Pancreas (tissue), 10 donors: ENCODE measurements around the gene ANKS1B. TPM values are rescaled to one million over a fixed set of nuclear protein-coding genes. Genes with fewer than 3 reads are reported as not detected.

Experiments used
- ATAC-seq, 4 donors: fragments of 200-7000 bp; cut with Tn5 transposase; one replicate each; pipeline versions ENCODE4 v1.8.0 to v1.9.1; 2020; ENCODE audit warnings: mild to moderate bottlenecking in 4 of 4, moderate library complexity in 4 of 4
- DNase-seq, 6 donors: peaks; one replicate each; pipeline ENCODE4 v3.0.0-alpha.2; 2020
- FAIRE-seq: peaks from 2 replicates; lab custom pipeline; 2012; peaks lifted over from hg19 to GRCh38; lab: Jason Lieb, UNC
- H3K27ac ChIP-seq, 4 donors: fragments of 200-600 bp; sonication (generic); 1 replicate in 3 of 4; 2 replicates in 1 of 4; pipeline versions ENCODE4 v1.5.0 to v1.8.0; 2020
- H3K27me3 ChIP-seq, 4 donors: fragments of 200-600 bp; one replicate each; pipeline ENCODE4 v1.8.0; 2021
- H3K36me3 ChIP-seq, 3 donors: fragments of 200-600 bp; sonication (generic) in 1 of 3; one replicate each; pipeline versions ENCODE4 v1.5.0 to v1.8.0; 2020 to 2021
- H3K4me1 ChIP-seq, 3 donors: fragments of 200-600 bp; one replicate each; pipeline ENCODE4 v1.8.0; 2021
- H3K4me3 ChIP-seq, 4 donors: fragments of 200-600 bp; sonication (generic) in 2 of 4; one replicate each; pipeline versions ENCODE4 v1.5.0 to v1.8.0; 2020 to 2021
- H3K9me3 ChIP-seq, 4 donors: fragments of 200-600 bp; one replicate each; pipeline ENCODE4 v1.8.0; 2021
- WGBS, 2 donors: extraction: QIAGEN DNeasy Blood & Tissue Kit; methylation state at CpG; one replicate each; pipeline ENCODE4 v1.1.7; 2013; 5-methylcytosine and 5-hydroxymethylcytosine counted together
- intact Hi-C, 3 donors: fragments of 100-400 bp; cut with DNase I; formaldehyde crosslinking; loops; one replicate each; pipeline versions ENCODE4 v1.11.1 to v1.14.2; 2022
- polyA plus RNA-seq, 2 donors: library from polyadenylated mRNA; stranded (reverse); fragments of 200-250 nt; gene quantifications; one replicate each; pipeline ENCODE4 v1.2.3, GENCODE V29; 2013
- total RNA-seq, 6 donors: library from RNA; stranded (reverse); fragmentation: NEBNext Ultra II Directional in 4 of 6; extraction: Animal tissue kit (Norgen Biotek cat#: 25700) in 4 of 6; gene quantifications; one replicate each; pipeline versions ENCODE4 v1.2.1 to v1.2.4, GENCODE V29; 2021 to 2023
- TF ChIP-seq, protein P1 (sequence below), 4 donors: fragments of 200-600 bp; sonication (generic) in 3 of 4; IDR thresholded peaks; one replicate each; pipeline versions ENCODE4 v1.5.0 to v1.8.0; 2021; ENCODE audit warnings: antibody characterized with exemption in 4 of 4
- donor health status: healthy with polysubstance abuse.
- donor health status: DM: no; HTN: no; CAD: no; lungs with moderate emphysema.
- donor health status: DM: no; HTN: no; CAD: no.
- donor health status: control.
- donor health status: control.
- donor health status: Bipolar disorder and iron deficiency.
- donor health status: DM: yes; HTN: yes; CAD: no.
- donor health status: DM: no; HTN: no; CAD: no.
- donor health status: DM: no; HTN: no; CAD: no.
- donor health status: DM: yes; HTN: yes; CAD: no.

ANKS1B gene
- total and polyA plus RNA-seq, 8 donors, result 0.49 to 3.2 (median 1.9) TPM

DNA sequence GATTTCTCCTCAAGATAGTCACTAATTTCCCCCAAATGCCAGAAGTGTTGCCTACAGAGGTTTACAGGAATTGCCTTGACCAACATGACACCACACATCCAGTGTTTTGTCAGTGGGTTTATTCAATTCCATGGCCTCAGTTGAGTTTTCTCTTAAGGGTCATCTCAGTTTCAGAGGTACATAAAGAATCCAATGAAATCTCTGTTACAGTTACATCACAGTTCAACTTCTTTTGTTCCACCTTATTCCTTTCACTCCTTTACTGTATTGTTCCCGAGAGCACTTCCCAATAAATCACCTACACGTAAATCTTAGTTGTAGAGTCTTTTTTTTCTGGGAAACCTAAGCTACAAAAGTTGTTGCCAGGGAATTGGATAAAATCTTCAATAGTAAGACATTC lies 410.8 kb downstream of the ANKS1B start:
- ATAC-seq, result no peak
- TF ChIP-seq, protein P1, sequence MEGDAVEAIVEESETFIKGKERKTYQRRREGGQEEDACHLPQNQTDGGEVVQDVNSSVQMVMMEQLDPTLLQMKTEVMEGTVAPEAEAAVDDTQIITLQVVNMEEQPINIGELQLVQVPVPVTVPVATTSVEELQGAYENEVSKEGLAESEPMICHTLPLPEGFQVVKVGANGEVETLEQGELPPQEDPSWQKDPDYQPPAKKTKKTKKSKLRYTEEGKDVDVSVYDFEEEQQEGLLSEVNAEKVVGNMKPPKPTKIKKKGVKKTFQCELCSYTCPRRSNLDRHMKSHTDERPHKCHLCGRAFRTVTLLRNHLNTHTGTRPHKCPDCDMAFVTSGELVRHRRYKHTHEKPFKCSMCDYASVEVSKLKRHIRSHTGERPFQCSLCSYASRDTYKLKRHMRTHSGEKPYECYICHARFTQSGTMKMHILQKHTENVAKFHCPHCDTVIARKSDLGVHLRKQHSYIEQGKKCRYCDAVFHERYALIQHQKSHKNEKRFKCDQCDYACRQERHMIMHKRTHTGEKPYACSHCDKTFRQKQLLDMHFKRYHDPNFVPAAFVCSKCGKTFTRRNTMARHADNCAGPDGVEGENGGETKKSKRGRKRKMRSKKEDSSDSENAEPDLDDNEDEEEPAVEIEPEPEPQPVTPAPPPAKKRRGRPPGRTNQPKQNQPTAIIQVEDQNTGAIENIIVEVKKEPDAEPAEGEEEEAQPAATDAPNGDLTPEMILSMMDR (IDR thresholded peaks at IDR 0.05), result no peak
- DNase-seq, result no peak
- no peak for FAIRE-seq
- 68 to 78% methylated on average over 2 of the region's 2 CpGs for WGBS, 2 donors
- intact Hi-C loops, result no loop called here
- H3K4me3 ChIP-seq, result no peak overlapping the region
- H3K36me3 ChIP-seq, result no peaks in the 10 kb centered on the region
- H3K27ac ChIP-seq, result no peak overlapping the region
- no peaks in the 10 kb centered on the region for H3K4me1 ChIP-seq
- no peaks in the 10 kb centered on the region for H3K27me3 ChIP-seq
- no peaks in the 10 kb centered on the region for H3K9me3 ChIP-seq

GRCh38 chr12:99567072-99567471 lies 417.7 kb downstream of the ANKS1B start:
- Histone ChIP-seq H3K9me3 (no peaks in the 10 kb centered on the region), H3K4me3 (no peak overlapping the region), H3K4me1 (no peaks in the 10 kb centered on the region), H3K27ac (no peak overlapping the region), H3K36me3 (no peaks in the 10 kb centered on the region), H3K27me3 (no peaks in the 10 kb centered on the region)
- ATAC-seq (no peak), DNase-seq (no peak), FAIRE-seq (no peak)
- intact Hi-C loops, result no loop called here
- TF ChIP-seq, protein P1 (IDR thresholded peaks at IDR 0.05), result no peak
- WGBS, 2 donors, result 53 to 58% methylated on average over 2 of the region's 2 CpGs

DNA sequence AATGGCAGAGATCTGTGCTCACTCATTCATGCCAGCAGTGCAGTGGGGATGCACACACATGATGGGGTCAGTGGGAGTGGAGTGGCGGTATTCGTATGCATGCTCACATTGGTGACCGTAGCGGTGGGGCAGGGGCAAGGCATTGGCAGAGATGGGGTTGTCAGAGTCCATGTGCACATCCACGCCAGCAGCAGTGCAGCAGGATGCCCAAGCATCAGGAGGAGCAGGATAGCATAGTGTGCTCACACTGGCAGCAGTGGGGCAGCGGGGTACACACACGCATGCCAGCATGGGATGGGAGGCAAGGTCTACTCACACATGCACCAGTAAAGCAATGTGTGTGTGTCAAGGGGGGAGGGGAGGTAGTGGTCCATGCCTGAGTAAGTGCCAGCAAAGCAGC lies 426.6 kb downstream of the ANKS1B start:
- H3K9me3 ChIP-seq, result no peaks in the 10 kb centered on the region
- intact Hi-C loops, result no loop called here
- H3K36me3 ChIP-seq, result no peaks in the 10 kb centered on the region
- no peaks in the 10 kb centered on the region for H3K4me1 ChIP-seq
- WGBS, 2 donors, result 83 to 87% methylated on average over 7 of the region's 7 CpGs
- TF ChIP-seq, protein P1 (IDR thresholded peaks at IDR 0.05), result no peak
- H3K27me3 ChIP-seq, result no peaks in the 10 kb centered on the region
- ATAC-seq (no peak), DNase-seq (peak in 1 of 6 donors; percentile 19), FAIRE-seq (no peak)
- no peak overlapping the region for H3K4me3 ChIP-seq
- no peak overlapping the region for H3K27ac ChIP-seq

DNA sequence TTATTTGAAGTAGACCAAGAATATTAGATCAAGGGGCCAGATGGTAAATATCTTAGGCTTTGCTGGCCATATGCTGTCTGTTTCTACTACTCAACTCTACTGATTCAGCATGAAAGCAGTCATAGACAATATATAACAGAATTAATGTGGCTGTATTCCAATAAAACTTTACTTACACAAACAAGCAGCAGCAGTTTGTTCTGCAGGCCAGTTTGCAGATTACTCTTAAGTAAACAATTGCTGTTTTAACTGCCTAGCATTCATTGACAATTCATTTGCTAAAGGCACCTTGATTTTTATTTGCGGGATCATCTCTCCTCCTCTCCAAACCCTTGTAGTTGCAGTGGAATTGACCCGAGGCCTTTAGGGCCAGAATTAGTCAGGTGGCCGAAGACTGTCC lies 431.3 kb downstream of the ANKS1B start:
- Histone ChIP-seq H3K4me3 (no peak overlapping the region), H3K27me3 (no peaks in the 10 kb centered on the region), H3K4me1 (no peaks in the 10 kb centered on the region), H3K27ac (no peak overlapping the region), H3K9me3 (no peaks in the 10 kb centered on the region), H3K36me3 (no peaks in the 10 kb centered on the region)
- DNase-seq (no peak), ATAC-seq (no peak), FAIRE-seq (no peak)
- WGBS, 2 donors, result 38 to 50% methylated on average over 3 of the region's 3 CpGs
- intact Hi-C loops, result no loop called here
- TF ChIP-seq, protein P1 (IDR thresholded peaks at IDR 0.05), result no peak

DNA sequence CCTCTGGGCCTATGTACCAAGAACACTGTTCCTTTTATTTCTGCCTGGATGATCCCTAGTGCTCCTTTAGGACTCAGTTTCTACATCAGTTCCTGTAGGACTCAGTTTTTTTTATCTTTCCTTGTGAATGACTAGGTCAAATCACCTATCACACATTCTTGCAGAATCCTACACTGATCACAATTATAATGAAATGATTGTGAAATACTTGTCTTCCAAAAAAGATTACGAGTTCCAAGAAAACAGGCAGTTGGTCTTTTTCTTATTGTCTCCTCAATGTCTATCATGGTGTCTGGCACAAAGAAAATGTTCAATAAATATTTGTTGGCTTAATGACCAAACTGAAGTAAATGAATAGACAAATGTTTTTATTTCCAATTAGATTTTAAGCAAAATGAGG lies 432.7 kb downstream of the ANKS1B start:
- Histone ChIP-seq H3K9me3 (no peaks in the 10 kb centered on the region), H3K4me3 (no peak overlapping the region), H3K27ac (no peak overlapping the region), H3K27me3 (no peaks in the 10 kb centered on the region), H3K4me1 (no peaks in the 10 kb centered on the region), H3K36me3 (no peaks in the 10 kb centered on the region)
- TF ChIP-seq, protein P1 (IDR thresholded peaks at IDR 0.05), result no peak
- no peak for DNase-seq
- FAIRE-seq, result no peak
- intact Hi-C loops, result no loop called here
- 66 to 71% methylated on average over 1 of the region's 1 CpG for WGBS, 2 donors
- ATAC-seq, result no peak
